ENCODE measurements around the gene ARHGEF17. TPM values are rescaled to one million over a fixed set of nuclear protein-coding genes. Genes with fewer than 3 reads are reported as not detected.
A peak's percentile ranks its signal among the peaks of the same experiment; 100 is the strongest.
"Not testable (repeated sequence)": the region's sequence is repeated elsewhere in the genome, so short reads cannot be mapped to it uniquely, and the experiment has no call there.

ARHGEF17 gene
- polyA plus RNA-seq, 2 donors, result 8.2 to 11.8 TPM

GRCh38 chr11:73271936-73272679, 36.0 kb upstream of the ARHGEF17 start, which contains the start of gene P2RY6:
Gene P2RY6 (plus strand): TSS chr11:73272338. CDS start chr11:73296519, 24,181 bp downstream.
- Histone ChIP-seq H3K27ac (ENCODE audit: low read depth in 2 of 2, low read length in 1 of 2) (no peak within 1 kb of the TSS), H3K4me3 (ENCODE audit: low read depth in 1 of 2, low read length in 2 of 2) (peak within 1 kb of the TSS in 1 of 2 donors; percentile 2), H3K36me3 (ENCODE audit: control insufficient read depth in 2 of 2, insufficient read depth in 2 of 2, low read length in 1 of 2) (no peaks in the 10 kb centered on the region), H3K9me3 (ENCODE audit: control insufficient read depth in 2 of 2, insufficient read depth in 1 of 2, low read depth in 1 of 2, low read length in 1 of 2) (no peaks in the 10 kb centered on the region), H3K27me3 (ENCODE audit: control insufficient read depth in 1 of 2, insufficient read depth in 2 of 2, low read length in 2 of 2) (no peaks in the 10 kb centered on the region), H3K4me1 (ENCODE audit: control insufficient read depth in 2 of 2, insufficient read depth in 2 of 2, low read length in 1 of 2) (peaks cover 0 to 11% of the 10 kb centered on the region in 2 donors)
- 72 to 75% methylated on average over 17 of the region's 17 CpGs for WGBS, 2 donors

GRCh38 chr11:73272680-73273038, 35.4 kb upstream of the ARHGEF17 start:
- H3K27me3 ChIP-seq (ENCODE audit: control insufficient read depth in 1 of 2, insufficient read depth in 2 of 2, low read length in 2 of 2), result no peaks in the 10 kb centered on the region
- H3K27ac ChIP-seq (ENCODE audit: low read depth in 2 of 2, low read length in 1 of 2), result no peak overlapping the region
- peak overlapping the region in 1 of 2 donors; percentile 2 for H3K4me3 ChIP-seq (ENCODE audit: low read depth in 1 of 2, low read length in 2 of 2)
- 91 to 92% methylated on average over 7 of the region's 7 CpGs for WGBS, 2 donors
- peaks cover 0 to 11% of the 10 kb centered on the region in 2 donors for H3K4me1 ChIP-seq (ENCODE audit: control insufficient read depth in 2 of 2, insufficient read depth in 2 of 2, low read length in 1 of 2)
- no peaks in the 10 kb centered on the region for H3K9me3 ChIP-seq (ENCODE audit: control insufficient read depth in 2 of 2, insufficient read depth in 1 of 2, low read depth in 1 of 2, low read length in 1 of 2)
- H3K36me3 ChIP-seq (ENCODE audit: control insufficient read depth in 2 of 2, insufficient read depth in 2 of 2, low read length in 1 of 2), result no peaks in the 10 kb centered on the region

GRCh38 chr11:73273222-73273895, 34.7 kb upstream of the ARHGEF17 start:
- Histone ChIP-seq H3K4me3 (ENCODE audit: low read depth in 1 of 2, low read length in 2 of 2) (no peak overlapping the region), H3K36me3 (ENCODE audit: control insufficient read depth in 2 of 2, insufficient read depth in 2 of 2, low read length in 1 of 2) (no peaks in the 10 kb centered on the region), H3K27ac (ENCODE audit: low read depth in 2 of 2, low read length in 1 of 2) (no peak overlapping the region), H3K27me3 (ENCODE audit: control insufficient read depth in 1 of 2, insufficient read depth in 2 of 2, low read length in 2 of 2) (no peaks in the 10 kb centered on the region), H3K4me1 (ENCODE audit: control insufficient read depth in 2 of 2, insufficient read depth in 2 of 2, low read length in 1 of 2) (peaks cover 0 to 11% of the 10 kb centered on the region in 2 donors), H3K9me3 (ENCODE audit: control insufficient read depth in 2 of 2, insufficient read depth in 1 of 2, low read depth in 1 of 2, low read length in 1 of 2) (no peaks in the 10 kb centered on the region)
- WGBS, 2 donors, result 62 to 65% methylated on average over 8 of the region's 8 CpGs

GRCh38 chr11:73274191-73274590, 33.9 kb upstream of the ARHGEF17 start:
- 87 to 92% methylated on average over 4 of the region's 4 CpGs for WGBS, 2 donors
- H3K36me3 ChIP-seq (ENCODE audit: control insufficient read depth in 2 of 2, insufficient read depth in 2 of 2, low read length in 1 of 2); H3K27me3 ChIP-seq (ENCODE audit: control insufficient read depth in 1 of 2, insufficient read depth in 2 of 2, low read length in 2 of 2); H3K4me3 ChIP-seq (ENCODE audit: low read depth in 1 of 2, low read length in 2 of 2); H3K27ac ChIP-seq (ENCODE audit: low read depth in 2 of 2, low read length in 1 of 2); H3K9me3 ChIP-seq (ENCODE audit: control insufficient read depth in 2 of 2, insufficient read depth in 1 of 2, low read depth in 1 of 2, low read length in 1 of 2): not testable (repeated sequence)
- H3K4me1 ChIP-seq (ENCODE audit: control insufficient read depth in 2 of 2, insufficient read depth in 2 of 2, low read length in 1 of 2), result peaks cover 0 to 11% of the 10 kb centered on the region in 2 donors

GRCh38 chr11:73274722-73275380, 33.2 kb upstream of the ARHGEF17 start:
- no peaks in the 10 kb centered on the region for H3K36me3 ChIP-seq (ENCODE audit: control insufficient read depth in 2 of 2, insufficient read depth in 2 of 2, low read length in 1 of 2)
- WGBS, 2 donors, result 81% methylated on average over 11 of the region's 11 CpGs
- H3K27me3 ChIP-seq (ENCODE audit: control insufficient read depth in 1 of 2, insufficient read depth in 2 of 2, low read length in 2 of 2), result no peaks in the 10 kb centered on the region
- H3K27ac ChIP-seq (ENCODE audit: low read depth in 2 of 2, low read length in 1 of 2), result no peak overlapping the region
- H3K4me1 ChIP-seq (ENCODE audit: control insufficient read depth in 2 of 2, insufficient read depth in 2 of 2, low read length in 1 of 2), result peaks cover 0 to 9% of the 10 kb centered on the region in 2 donors
- H3K9me3 ChIP-seq (ENCODE audit: control insufficient read depth in 2 of 2, insufficient read depth in 1 of 2, low read depth in 1 of 2, low read length in 1 of 2), result no peaks in the 10 kb centered on the region
- no peak overlapping the region for H3K4me3 ChIP-seq (ENCODE audit: low read depth in 1 of 2, low read length in 2 of 2)

- 78 to 85% methylated on average over 4 of the region's 4 CpGs for WGBS, 2 donors
- no peak overlapping the region for H3K27ac ChIP-seq (ENCODE audit: low read depth in 2 of 2, low read length in 1 of 2)
Observed at GRCh38 chr11:73275381-73275750, 32.7 kb upstream of the ARHGEF17 start.

GRCh38 chr11:73277467-73277866, 30.6 kb upstream of the ARHGEF17 start:
- 89 to 94% methylated on average over 3 of the region's 3 CpGs for WGBS, 2 donors
- Histone ChIP-seq H3K27me3 (ENCODE audit: control insufficient read depth in 1 of 2, insufficient read depth in 2 of 2, low read length in 2 of 2) (no peaks in the 10 kb centered on the region), H3K9me3 (ENCODE audit: control insufficient read depth in 2 of 2, insufficient read depth in 1 of 2, low read depth in 1 of 2, low read length in 1 of 2) (no peaks in the 10 kb centered on the region), H3K4me1 (ENCODE audit: control insufficient read depth in 2 of 2, insufficient read depth in 2 of 2, low read length in 1 of 2) (peaks cover 0 to 6% of the 10 kb centered on the region in 2 donors), H3K4me3 (ENCODE audit: low read depth in 1 of 2, low read length in 2 of 2) (no peak overlapping the region), H3K27ac (ENCODE audit: low read depth in 2 of 2, low read length in 1 of 2) (no peak overlapping the region), H3K36me3 (ENCODE audit: control insufficient read depth in 2 of 2, insufficient read depth in 2 of 2, low read length in 1 of 2) (no peaks in the 10 kb centered on the region)

More at GRCh38 chr11:73275381-73275750, 32.7 kb upstream of the ARHGEF17 start:
- H3K36me3 ChIP-seq (ENCODE audit: control insufficient read depth in 2 of 2, insufficient read depth in 2 of 2, low read length in 1 of 2), result no peaks in the 10 kb centered on the region
- H3K4me1 ChIP-seq (ENCODE audit: control insufficient read depth in 2 of 2, insufficient read depth in 2 of 2, low read length in 1 of 2), result peaks cover 0 to 9% of the 10 kb centered on the region in 2 donors
- no peak overlapping the region for H3K4me3 ChIP-seq (ENCODE audit: low read depth in 1 of 2, low read length in 2 of 2)
- H3K27me3 ChIP-seq (ENCODE audit: control insufficient read depth in 1 of 2, insufficient read depth in 2 of 2, low read length in 2 of 2), result no peaks in the 10 kb centered on the region
- no peaks in the 10 kb centered on the region for H3K9me3 ChIP-seq (ENCODE audit: control insufficient read depth in 2 of 2, insufficient read depth in 1 of 2, low read depth in 1 of 2, low read length in 1 of 2)

GRCh38 chr11:73280626-73281025, 27.4 kb upstream of the ARHGEF17 start:
- Histone ChIP-seq H3K4me1 (ENCODE audit: control insufficient read depth in 2 of 2, insufficient read depth in 2 of 2, low read length in 1 of 2) (peaks cover 0 to 7% of the 10 kb centered on the region in 2 donors), H3K36me3 (ENCODE audit: control insufficient read depth in 2 of 2, insufficient read depth in 2 of 2, low read length in 1 of 2) (no peaks in the 10 kb centered on the region), H3K9me3 (ENCODE audit: control insufficient read depth in 2 of 2, insufficient read depth in 1 of 2, low read depth in 1 of 2, low read length in 1 of 2) (no peaks in the 10 kb centered on the region), H3K27me3 (ENCODE audit: control insufficient read depth in 1 of 2, insufficient read depth in 2 of 2, low read length in 2 of 2) (no peaks in the 10 kb centered on the region), H3K27ac (ENCODE audit: low read depth in 2 of 2, low read length in 1 of 2) (no peak overlapping the region), H3K4me3 (ENCODE audit: low read depth in 1 of 2, low read length in 2 of 2) (no peak overlapping the region)
- WGBS, 2 donors, result 70 to 78% methylated on average over 5 of the region's 5 CpGs

- Histone ChIP-seq H3K9me3 (ENCODE audit: control insufficient read depth in 2 of 2, insufficient read depth in 1 of 2, low read depth in 1 of 2, low read length in 1 of 2) (no peaks in the 10 kb centered on the region), H3K36me3 (ENCODE audit: control insufficient read depth in 2 of 2, insufficient read depth in 2 of 2, low read length in 1 of 2) (no peaks in the 10 kb centered on the region), H3K27ac (ENCODE audit: low read depth in 2 of 2, low read length in 1 of 2) (peak overlapping the region in 1 of 2 donors; percentile 14), H3K27me3 (ENCODE audit: control insufficient read depth in 1 of 2, insufficient read depth in 2 of 2, low read length in 2 of 2) (no peaks in the 10 kb centered on the region), H3K4me3 (ENCODE audit: low read depth in 1 of 2, low read length in 2 of 2) (no peak overlapping the region), H3K4me1 (ENCODE audit: control insufficient read depth in 2 of 2, insufficient read depth in 2 of 2, low read length in 1 of 2) (peaks cover 0 to 7% of the 10 kb centered on the region in 2 donors)
- WGBS, 2 donors, result 92% methylated on average over 3 of the region's 3 CpGs
Observed at GRCh38 chr11:73281201-73281741, 26.8 kb upstream of the ARHGEF17 start.

Data from esophagus (tissue), 2 donors.